Mesendoderm (in vitro differentiated cells): ENCODE results near the gene TNFSF18.

Experiments
- DNase-seq: peaks from one replicate; pipeline ENCODE4 v3.0.0; 2013
- H2AK5ac ChIP-seq: 2 replicates; pipeline ENCODE4 v1.6.1; 2013; ENCODE audit warnings: low read length, inconsistent platforms
- H2BK120ac ChIP-seq: 2 replicates; pipeline ENCODE4 v1.6.1; 2013; ENCODE audit warnings: low read depth, mild to moderate bottlenecking, low read length, moderate library complexity, mixed read lengths
- H2BK15ac ChIP-seq: replicated peaks from 2 replicates; pipeline ENCODE4 v1.6.1; 2013; ENCODE audit warnings: low read depth, mild to moderate bottlenecking, moderate library complexity
- H2BK5ac ChIP-seq: 2 replicates; pipeline ENCODE4 v1.6.1; 2013; ENCODE audit warnings: low read length, inconsistent platforms
- H3K18ac ChIP-seq: 2 replicates; pipeline ENCODE4 v1.6.1; 2013; ENCODE audit warnings: mild to moderate bottlenecking, low read length, mixed read lengths
- H3K23ac ChIP-seq: one replicate; pipeline ENCODE4 v1.6.1; 2013; ENCODE audit warnings: low read length
- H3K27ac ChIP-seq: 2 replicates; pipeline ENCODE4 v1.5.1; 2013; ENCODE audit warnings: low read depth, mild to moderate bottlenecking, inconsistent platforms, low read length, moderate library complexity
- H3K27me3 ChIP-seq: 2 replicates; pipeline ENCODE4 v1.6.1; 2013; ENCODE audit warnings: low read length, control low read depth, mild to moderate bottlenecking, inconsistent platforms; ENCODE audit not compliant: insufficient read depth, poor library complexity
- H3K36me3 ChIP-seq: 2 replicates; pipeline ENCODE4 v1.6.1; 2013; ENCODE audit warnings: low read length, inconsistent platforms; ENCODE audit not compliant: control insufficient read depth, insufficient read depth
- H3K4ac ChIP-seq: one replicate; pipeline ENCODE4 v1.6.1; 2013; ENCODE audit warnings: low read depth, mild to moderate bottlenecking, low read length, moderate library complexity
- H3K4me1 ChIP-seq: 2 replicates; pipeline ENCODE4 v1.6.1; 2013; ENCODE audit warnings: low read depth, low read length, inconsistent platforms; ENCODE audit not compliant: control insufficient read depth
- H3K4me2 ChIP-seq: 2 replicates; pipeline ENCODE4 v1.6.1; 2013; ENCODE audit warnings: low read length
- H3K4me3 ChIP-seq: 2 replicates; pipeline ENCODE4 v1.5.1; 2013; ENCODE audit warnings: mild to moderate bottlenecking, low read length
- H3K56ac ChIP-seq: one replicate; pipeline ENCODE4 v1.6.1; 2013; ENCODE audit warnings: low read length
- H3K79me1 ChIP-seq: 2 replicates; pipeline ENCODE4 v1.6.1; 2013; ENCODE audit warnings: low read length, inconsistent platforms
- H3K79me2 ChIP-seq: 2 replicates; pipeline ENCODE4 v1.6.1; 2013; ENCODE audit warnings: mild to moderate bottlenecking, low read length; ENCODE audit not compliant: control insufficient read depth, insufficient read depth
- H3K9ac ChIP-seq: 2 replicates; pipeline ENCODE4 v1.6.1; 2013; ENCODE audit warnings: low read length, inconsistent platforms
- H4K5ac ChIP-seq: one replicate; pipeline ENCODE4 v1.6.1; 2013; ENCODE audit warnings: low read length
- H4K8ac ChIP-seq: one replicate; pipeline ENCODE4 v1.6.1; 2013; ENCODE audit warnings: low read depth, mild to moderate bottlenecking, control low read depth, low read length, moderate library complexity
- WGBS: extraction: QIAGEN DNeasy Blood & Tissue Kit; methylation state at CpG from one replicate; pipeline ENCODE4 v1.1.7; 2013; ENCODE audit warnings: low lambda C conversion rate, missing lambda C conversion rate; ENCODE audit not compliant: insufficient coverage; ENCODE audit errors: extremely low coverage; 5-methylcytosine and 5-hydroxymethylcytosine counted together

The TNFSF18 gene

DNA sequence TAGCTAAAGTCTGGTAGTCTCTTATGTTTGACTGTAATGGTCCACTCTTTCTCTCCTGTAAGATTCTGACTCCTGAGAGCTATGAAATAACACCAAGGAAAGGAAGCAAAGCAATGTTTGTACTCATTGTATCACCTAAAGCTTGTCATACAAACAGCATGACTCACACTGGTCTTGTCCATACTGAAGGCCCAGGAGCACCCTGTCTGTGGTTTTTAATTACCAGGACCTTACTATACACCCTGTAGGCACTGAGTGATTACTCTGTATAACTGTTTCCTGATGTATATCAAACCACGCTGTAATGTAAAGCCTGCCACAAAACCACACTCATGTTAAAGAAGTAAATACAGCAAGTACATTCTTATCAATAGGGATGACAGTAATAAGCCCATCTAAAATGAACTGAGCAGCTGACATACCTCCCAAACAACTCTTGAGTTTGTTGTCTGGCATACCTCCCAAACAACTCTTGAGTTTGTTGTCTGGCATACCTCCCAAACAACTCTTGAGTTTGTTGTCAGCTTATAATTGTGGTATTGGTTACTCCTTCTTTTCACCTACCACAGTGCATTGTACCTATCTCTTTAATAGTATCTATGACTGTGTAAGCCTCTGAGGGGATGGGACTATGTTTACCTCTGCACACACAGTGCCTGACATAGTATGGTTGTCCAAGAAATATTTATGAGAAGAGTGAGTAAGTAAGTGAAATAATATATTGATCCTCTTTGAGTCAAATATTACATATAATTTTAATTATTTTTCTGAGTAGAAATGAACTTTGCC lies 11.6 kb upstream of the TNFSF18 start:
- Histone ChIP-seq H4K5ac (no peak overlapping the region), H2AK5ac (no peak overlapping the region), H2BK120ac (no peak overlapping the region), H3K18ac (no peak overlapping the region), H3K27me3 (no peaks in the 10 kb centered on the region), H3K23ac (no peak overlapping the region), H3K79me2 (no peaks in the 10 kb centered on the region), H4K8ac (no peak overlapping the region), H3K56ac (no peak overlapping the region), H3K4me3 (no peak overlapping the region), H3K27ac (no peak overlapping the region), H3K36me3 (no peaks in the 10 kb centered on the region), H3K9ac (no peak overlapping the region), H3K4me2 (no peak overlapping the region), H2BK15ac (no peak overlapping the region), H3K79me1 (no peaks in the 10 kb centered on the region), H3K4me1 (no peaks in the 10 kb centered on the region), H2BK5ac (no peak overlapping the region), H3K4ac (no peak overlapping the region)
- DNase-seq = no peak
- no CpG with 5 or more reads among the region's 1 CpG for WGBS

DNA sequence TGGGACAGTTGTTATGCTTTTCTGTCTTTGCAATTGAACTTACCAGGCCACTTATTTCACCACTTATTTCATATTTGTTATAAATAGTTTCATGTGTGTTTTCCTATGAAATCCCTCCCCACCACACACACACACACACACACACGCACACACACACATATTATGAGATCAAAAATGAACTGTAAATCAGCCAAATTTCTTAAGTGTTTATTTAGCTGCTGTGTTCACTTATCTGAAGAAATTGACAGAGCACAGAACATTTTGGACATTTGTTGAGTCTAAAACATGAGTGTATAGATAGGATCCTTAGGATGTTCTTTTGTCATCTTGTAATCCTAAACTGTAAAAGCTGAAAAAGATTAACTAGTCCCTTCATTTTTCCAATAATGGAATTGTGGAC lies 7.8 kb upstream of the TNFSF18 start:
- Histone ChIP-seq H3K4ac (no peak overlapping the region), H3K23ac (no peak overlapping the region), H3K4me1 (no peaks in the 10 kb centered on the region), H4K5ac (no peak overlapping the region), H4K8ac (no peak overlapping the region), H3K18ac (no peak overlapping the region), H3K27me3 (no peaks in the 10 kb centered on the region), H2BK15ac (no peak overlapping the region), H3K79me2 (no peaks in the 10 kb centered on the region), H3K36me3 (no peaks in the 10 kb centered on the region), H3K4me2 (no peak overlapping the region), H3K4me3 (no peak overlapping the region), H3K56ac (no peak overlapping the region), H3K79me1 (no peaks in the 10 kb centered on the region), H3K27ac (no peak overlapping the region), H3K9ac (no peak overlapping the region), H2BK5ac (no peak overlapping the region), H2AK5ac (no peak overlapping the region), H2BK120ac (no peak overlapping the region)
- WGBS = no CpG with 5 or more reads among the region's 1 CpG
- no peak for DNase-seq

DNA sequence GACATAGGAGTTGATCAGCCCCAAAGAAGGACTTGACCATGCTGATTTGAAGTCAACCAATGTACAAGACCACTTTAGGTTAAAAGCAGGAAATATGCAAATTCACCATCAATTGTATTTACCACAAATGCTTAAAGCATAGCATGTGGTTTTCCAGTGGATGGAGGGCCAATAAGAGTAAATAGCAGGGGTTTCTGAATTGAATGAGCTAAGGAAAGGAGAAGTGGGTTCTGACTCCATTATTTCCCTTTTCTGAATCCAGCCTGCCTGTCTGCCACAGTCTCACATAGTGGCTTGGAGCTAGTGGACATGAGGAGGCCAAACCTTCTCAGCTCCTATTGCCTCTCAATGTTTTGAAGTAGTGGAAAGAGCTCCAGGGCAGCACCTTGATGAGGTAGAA lies 7.2 kb upstream of the TNFSF18 start:
- Histone ChIP-seq H3K23ac (no peak overlapping the region), H4K8ac (no peak overlapping the region), H3K56ac (no peak overlapping the region), H2BK120ac (no peak overlapping the region), H2BK5ac (no peak overlapping the region), H3K4me2 (no peak overlapping the region), H3K4ac (no peak overlapping the region), H3K4me3 (no peak overlapping the region), H3K79me1 (no peaks in the 10 kb centered on the region), H4K5ac (no peak overlapping the region), H2AK5ac (no peak overlapping the region), H3K18ac (no peak overlapping the region), H3K9ac (no peak overlapping the region), H3K27me3 (no peaks in the 10 kb centered on the region), H3K4me1 (no peaks in the 10 kb centered on the region), H3K27ac (no peak overlapping the region), H2BK15ac (no peak overlapping the region), H3K36me3 (no peaks in the 10 kb centered on the region), H3K79me2 (no peaks in the 10 kb centered on the region)
- no peak for DNase-seq

DNA sequence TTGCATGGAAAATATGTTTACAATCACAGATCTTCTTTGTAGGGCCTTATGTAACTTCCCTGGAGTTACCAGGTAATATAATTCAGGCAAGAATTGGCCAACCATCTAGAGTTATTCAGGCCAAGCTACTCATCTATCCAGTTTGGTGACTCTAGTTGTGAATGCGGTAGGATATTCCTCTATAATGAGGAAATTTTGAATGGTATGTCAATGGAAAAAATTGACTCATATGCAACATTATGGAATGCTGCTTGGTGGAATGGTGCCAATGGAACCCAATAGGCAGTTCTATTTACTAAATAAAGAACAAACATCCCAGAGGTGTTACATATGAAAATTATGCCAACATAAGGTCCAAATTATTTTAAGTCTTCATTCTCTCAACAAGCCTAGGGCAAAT lies 5.6 kb upstream of the TNFSF18 start:
- Histone ChIP-seq H3K23ac (no peak overlapping the region), H4K8ac (no peak overlapping the region), H4K5ac (no peak overlapping the region), H3K4me3 (no peak overlapping the region), H3K4me2 (no peak overlapping the region), H3K79me2 (no peaks in the 10 kb centered on the region), H3K4me1 (no peaks in the 10 kb centered on the region), H3K27me3 (no peaks in the 10 kb centered on the region), H2BK15ac (no peak overlapping the region), H3K36me3 (no peaks in the 10 kb centered on the region), H3K4ac (no peak overlapping the region), H3K18ac (no peak overlapping the region), H3K27ac (no peak overlapping the region), H3K56ac (no peak overlapping the region), H3K79me1 (no peaks in the 10 kb centered on the region), H2AK5ac (no peak overlapping the region), H2BK120ac (no peak overlapping the region), H3K9ac (no peak overlapping the region), H2BK5ac (no peak overlapping the region)
- DNase-seq = no peak
- no CpG with 5 or more reads among the region's 1 CpG for WGBS

DNA sequence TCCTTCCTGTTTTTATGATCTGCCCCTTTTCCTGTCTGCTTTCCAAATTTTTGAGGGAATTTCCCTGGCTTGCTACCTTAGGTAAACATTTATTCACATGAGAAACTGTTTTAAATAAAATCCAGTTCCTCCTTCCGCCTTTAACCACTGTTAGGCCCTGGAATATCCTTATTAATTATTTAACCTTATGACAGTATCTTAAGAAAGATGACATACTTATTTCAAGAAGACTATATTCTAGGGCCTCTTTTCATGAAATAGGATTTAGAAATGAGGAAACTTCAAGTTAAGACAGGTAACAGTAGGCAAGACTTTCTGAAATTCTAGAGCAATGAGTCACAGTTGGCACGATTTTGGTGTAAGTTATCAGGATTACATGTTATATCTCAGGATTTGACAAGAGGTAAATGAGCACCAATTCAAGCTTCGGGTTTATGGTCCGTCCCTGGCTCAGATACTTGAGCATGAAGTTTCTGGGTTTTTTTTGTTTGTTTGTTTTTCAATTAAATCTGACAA lies 2.0 kb upstream of the TNFSF18 start:
- Histone ChIP-seq H4K5ac (no peak overlapping the region), H3K4me1 (no peaks in the 10 kb centered on the region), H3K23ac (no peak overlapping the region), H3K4ac (no peak overlapping the region), H2AK5ac (no peak overlapping the region), H3K27ac (no peak overlapping the region), H2BK15ac (no peak overlapping the region), H3K9ac (no peak overlapping the region), H2BK120ac (no peak overlapping the region), H3K18ac (no peak overlapping the region), H3K4me3 (no peak overlapping the region), H3K4me2 (no peak overlapping the region), H4K8ac (no peak overlapping the region), H2BK5ac (no peak overlapping the region), H3K27me3 (no peaks in the 10 kb centered on the region), H3K79me1 (no peaks in the 10 kb centered on the region), H3K36me3 (no peaks in the 10 kb centered on the region), H3K56ac (no peak overlapping the region), H3K79me2 (no peaks in the 10 kb centered on the region)
- peak; percentile 31 for DNase-seq
- WGBS = no CpG with 5 or more reads among the region's 4 CpGs

DNA sequence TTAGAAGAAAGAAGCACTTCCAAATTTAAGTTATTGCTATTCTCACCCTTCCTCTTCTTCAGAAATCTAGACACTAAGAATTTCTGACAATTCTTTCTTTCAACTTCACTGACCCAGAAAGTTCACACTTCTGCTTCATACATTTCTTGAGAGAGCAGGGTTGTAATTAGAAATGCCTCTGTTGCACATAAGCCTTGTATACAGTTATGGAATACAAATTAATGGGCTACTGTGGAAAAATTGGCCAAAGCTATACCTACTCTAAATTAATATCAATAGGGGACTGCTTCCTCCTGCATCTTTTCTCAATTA lies 1.5 kb downstream of the TNFSF18 start:
- Histone ChIP-seq H3K4me2 (no peak overlapping the region), H3K4me3 (no peak overlapping the region), H3K18ac (no peak overlapping the region), H2BK15ac (no peak overlapping the region), H3K27ac (no peak overlapping the region), H3K23ac (no peak overlapping the region), H3K4me1 (no peaks in the 10 kb centered on the region), H4K8ac (no peak overlapping the region), H2AK5ac (no peak overlapping the region), H3K56ac (no peak overlapping the region), H3K27me3 (no peaks in the 10 kb centered on the region), H2BK120ac (no peak overlapping the region), H4K5ac (no peak overlapping the region), H3K4ac (no peak overlapping the region), H3K36me3 (no peaks in the 10 kb centered on the region), H2BK5ac (no peak overlapping the region), H3K9ac (no peak overlapping the region), H3K79me2 (no peaks in the 10 kb centered on the region), H3K79me1 (no peaks in the 10 kb centered on the region)
- no peak for DNase-seq
